ENCODE results near the gene SLC6A20.

SLC6A20 gene

DNA sequence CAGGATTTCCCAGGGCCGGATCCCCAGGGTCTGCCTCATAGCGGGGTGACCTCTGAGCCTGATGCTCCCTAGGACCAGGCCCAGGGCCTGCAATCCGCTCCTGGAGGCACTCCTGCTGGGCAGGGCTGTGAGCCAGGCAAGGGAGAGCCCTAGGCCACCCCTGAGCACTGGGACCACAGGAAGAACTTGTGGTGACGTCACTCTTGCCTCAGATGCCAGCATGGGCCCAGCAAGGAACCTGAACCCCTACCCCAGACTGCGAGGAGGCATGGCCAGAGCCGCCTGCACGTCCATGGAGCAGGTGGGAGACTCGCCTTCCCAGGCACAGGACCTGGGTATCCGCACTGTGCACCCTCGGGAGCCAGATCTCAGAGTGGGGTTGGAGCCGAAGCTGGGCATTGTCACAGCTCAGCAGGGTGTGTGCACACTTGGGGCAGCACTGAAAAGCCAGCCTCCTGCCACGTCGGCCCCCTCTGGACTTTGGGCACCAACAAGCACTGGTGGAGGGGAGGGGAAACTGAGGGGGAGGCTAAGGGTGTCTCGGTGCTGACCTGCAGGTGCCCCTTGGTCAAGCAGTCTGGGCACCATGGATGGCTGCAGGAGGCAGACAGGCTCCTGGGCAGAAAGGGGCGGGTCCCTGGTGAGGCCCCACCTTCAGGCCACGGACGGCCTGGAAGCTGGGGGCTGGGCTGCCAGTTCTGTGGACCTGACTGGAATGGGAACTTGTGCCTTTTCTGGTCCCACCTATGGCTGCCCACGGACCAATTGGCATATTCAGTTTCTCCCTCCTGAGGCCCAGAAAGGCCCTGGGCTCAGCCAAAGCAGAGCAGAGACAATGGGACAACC is 49.3 kb downstream of the SLC6A20 start:
- no peak overlapping the region for H3K4me3 ChIP-seq (ENCODE audit: control insufficient read depth, low read depth, low read length)
- no peak for DNase-seq (ENCODE audit: low read depth)
- TF ChIP-seq, protein P1, sequence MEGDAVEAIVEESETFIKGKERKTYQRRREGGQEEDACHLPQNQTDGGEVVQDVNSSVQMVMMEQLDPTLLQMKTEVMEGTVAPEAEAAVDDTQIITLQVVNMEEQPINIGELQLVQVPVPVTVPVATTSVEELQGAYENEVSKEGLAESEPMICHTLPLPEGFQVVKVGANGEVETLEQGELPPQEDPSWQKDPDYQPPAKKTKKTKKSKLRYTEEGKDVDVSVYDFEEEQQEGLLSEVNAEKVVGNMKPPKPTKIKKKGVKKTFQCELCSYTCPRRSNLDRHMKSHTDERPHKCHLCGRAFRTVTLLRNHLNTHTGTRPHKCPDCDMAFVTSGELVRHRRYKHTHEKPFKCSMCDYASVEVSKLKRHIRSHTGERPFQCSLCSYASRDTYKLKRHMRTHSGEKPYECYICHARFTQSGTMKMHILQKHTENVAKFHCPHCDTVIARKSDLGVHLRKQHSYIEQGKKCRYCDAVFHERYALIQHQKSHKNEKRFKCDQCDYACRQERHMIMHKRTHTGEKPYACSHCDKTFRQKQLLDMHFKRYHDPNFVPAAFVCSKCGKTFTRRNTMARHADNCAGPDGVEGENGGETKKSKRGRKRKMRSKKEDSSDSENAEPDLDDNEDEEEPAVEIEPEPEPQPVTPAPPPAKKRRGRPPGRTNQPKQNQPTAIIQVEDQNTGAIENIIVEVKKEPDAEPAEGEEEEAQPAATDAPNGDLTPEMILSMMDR (conservative IDR thresholded peaks at IDR 0.05; ENCODE audit: control insufficient read depth, insufficient read depth, low read depth, low read length), result no peak

DNA sequence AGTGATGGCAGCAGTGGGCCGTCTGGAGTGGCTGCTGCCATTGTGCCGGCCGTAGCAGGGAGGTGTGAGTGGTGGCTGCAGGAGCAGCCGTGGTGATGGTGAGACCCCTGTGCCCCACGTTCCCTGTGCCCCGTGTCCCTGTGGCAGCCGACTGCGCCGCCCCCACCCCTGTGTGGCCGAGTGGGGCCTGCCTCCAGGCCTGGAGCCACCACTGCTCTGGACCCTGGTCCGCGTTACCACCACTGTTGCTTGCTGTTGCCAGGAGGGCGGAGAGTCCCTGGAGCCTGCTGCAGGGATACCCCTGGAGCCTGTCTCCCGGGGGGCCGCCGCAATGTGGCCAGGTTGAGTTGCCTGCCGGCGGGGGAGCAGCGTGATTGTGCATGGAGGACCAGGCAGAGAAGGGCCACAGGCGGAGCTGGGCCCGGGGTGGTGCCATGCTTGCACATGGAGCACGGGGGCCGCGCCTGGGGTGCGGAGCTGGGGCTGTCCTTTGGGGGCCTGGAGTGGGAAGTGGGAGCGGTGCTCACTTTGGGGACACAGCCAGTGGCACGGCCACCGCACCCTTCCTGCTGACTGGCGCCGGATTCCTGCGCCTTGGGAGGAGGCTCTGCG is 50.1 kb downstream of the SLC6A20 start:
- DNase-seq (ENCODE audit: low read depth), result no peak
- TF ChIP-seq, protein P1 (conservative IDR thresholded peaks at IDR 0.05; ENCODE audit: control insufficient read depth, insufficient read depth, low read depth, low read length), result no peak
- no peak overlapping the region for H3K4me3 ChIP-seq (ENCODE audit: control insufficient read depth, low read depth, low read length)

DNA sequence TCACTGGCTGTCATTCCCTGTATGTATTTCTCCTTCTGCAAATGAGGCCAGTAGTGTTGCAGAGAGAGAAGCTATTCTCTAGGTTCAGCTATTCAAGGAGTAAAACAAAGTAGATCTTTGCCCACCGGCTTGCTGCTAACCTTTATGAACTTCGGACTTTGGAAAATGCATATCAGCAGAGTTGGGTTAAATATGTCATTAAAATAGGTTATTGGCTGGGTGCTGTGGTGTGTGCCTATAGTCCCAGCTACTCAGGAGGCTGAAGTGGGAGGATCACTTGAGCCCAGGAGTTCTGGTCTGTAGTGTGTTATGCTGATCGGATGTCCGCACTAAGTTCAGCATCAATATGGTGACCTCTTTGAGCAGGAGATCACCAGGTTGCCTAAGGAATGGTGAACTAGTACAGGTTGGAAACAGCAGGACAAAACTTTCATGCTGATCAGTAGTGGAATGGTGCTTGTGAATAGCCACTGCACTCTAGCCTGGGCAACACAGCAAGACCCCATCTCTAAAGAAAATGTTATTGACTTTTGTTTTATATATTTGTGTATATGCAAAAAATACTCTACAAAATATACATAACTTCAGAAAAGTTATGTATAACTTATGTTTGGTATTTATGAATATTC is 53.8 kb downstream of the SLC6A20 start:
- TF ChIP-seq, protein P1 (conservative IDR thresholded peaks at IDR 0.05; ENCODE audit: control insufficient read depth, insufficient read depth, low read depth, low read length), result no peak
- no peak overlapping the region for H3K4me3 ChIP-seq (ENCODE audit: control insufficient read depth, low read depth, low read length)
- DNase-seq (ENCODE audit: low read depth), result no peak

DNA sequence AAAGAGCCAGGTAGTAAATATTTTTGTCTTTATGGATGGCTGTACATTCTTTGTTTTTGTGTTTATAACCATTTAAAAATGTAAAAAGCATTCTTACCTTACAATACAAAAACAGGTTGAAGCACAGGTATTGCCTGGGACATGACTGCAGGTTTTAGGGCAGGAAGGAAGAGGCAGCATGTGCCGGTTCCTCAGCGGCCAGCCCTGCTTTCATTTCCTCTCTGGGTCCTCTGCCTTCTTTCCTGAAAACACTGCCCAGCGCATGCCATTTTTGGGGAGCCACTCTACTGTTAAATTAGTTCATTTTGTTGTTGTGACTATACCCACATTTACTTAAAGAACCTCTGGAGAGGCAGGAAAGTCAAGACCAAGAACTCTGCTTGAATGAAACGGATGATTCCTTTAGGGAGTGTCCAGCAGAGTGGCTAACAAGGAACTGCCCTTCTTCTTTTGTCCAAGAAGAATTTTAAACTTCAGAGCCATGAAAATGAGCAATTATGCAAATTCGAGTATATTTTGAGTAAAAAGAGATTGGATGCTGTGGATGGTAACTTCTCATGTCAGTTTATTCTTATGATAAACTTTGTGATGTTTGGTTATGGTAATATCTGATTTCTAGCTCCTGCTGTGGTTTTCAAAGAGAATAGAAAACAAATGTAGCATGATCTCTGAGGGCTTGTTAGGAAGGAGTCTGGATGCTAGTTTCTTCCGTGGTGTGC is 54.4 kb downstream of the SLC6A20 start:
- no peak for DNase-seq (ENCODE audit: low read depth)
- TF ChIP-seq, protein P1 (conservative IDR thresholded peaks at IDR 0.05; ENCODE audit: control insufficient read depth, insufficient read depth, low read depth, low read length), result no peak
- H3K4me3 ChIP-seq (ENCODE audit: control insufficient read depth, low read depth, low read length), result no peak overlapping the region

DNA sequence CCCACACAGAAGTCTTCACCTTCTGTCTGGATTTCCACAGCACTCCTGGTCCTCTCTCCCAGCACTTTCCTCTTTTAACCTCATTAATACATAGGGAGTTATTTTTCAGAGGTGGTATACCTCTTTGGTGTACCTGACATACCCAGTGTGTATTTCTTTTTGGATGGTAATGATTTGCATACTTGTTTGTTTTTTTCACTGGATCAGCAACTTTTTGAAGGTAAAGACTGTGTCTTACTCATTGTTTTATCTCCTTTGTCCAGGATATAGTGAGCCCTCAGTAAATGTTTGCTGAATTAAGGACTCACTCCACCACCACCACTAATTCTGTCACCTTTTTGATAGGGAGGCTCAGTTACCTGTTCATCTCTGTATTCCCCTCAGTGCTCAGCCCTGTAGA is 55.1 kb downstream of the SLC6A20 start:
- no peak for DNase-seq (ENCODE audit: low read depth)
- H3K4me3 ChIP-seq (ENCODE audit: control insufficient read depth, low read depth, low read length), result no peak overlapping the region
- TF ChIP-seq, protein P1 (conservative IDR thresholded peaks at IDR 0.05; ENCODE audit: control insufficient read depth, insufficient read depth, low read depth, low read length), result no peak

DNA sequence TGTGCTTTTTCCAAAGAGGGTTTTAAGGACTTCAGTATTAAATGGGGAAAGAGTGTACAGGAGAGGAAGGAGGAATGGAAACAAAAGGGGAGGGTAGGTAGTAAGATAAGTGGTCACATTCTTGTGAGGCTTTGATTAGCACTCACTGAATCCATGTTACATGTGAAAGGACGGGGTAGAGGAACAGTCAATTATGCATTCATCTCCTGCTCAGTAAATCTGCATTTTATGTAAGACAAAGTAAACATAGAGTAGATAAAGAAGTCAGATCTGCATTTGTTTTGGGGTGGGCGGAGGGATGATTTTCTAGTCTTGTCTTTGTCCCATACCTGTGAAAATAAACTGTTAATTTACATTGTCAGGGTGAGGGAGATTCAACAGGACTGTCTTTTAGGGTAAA is 56.3 kb downstream of the SLC6A20 start:
- TF ChIP-seq, protein P1 (conservative IDR thresholded peaks at IDR 0.05; ENCODE audit: control insufficient read depth, insufficient read depth, low read depth, low read length), result no peak
- H3K4me3 ChIP-seq (ENCODE audit: control insufficient read depth, low read depth, low read length), result no peak overlapping the region
- DNase-seq (ENCODE audit: low read depth), result no peak

Data from fibroblast of mammary gland (primary cell).